Endothelial cell (in vitro differentiated cells): ENCODE results near the gene GRIP2. TPM values are rescaled to one million over a fixed set of nuclear protein-coding genes. Genes with fewer than 3 reads are reported as not detected.

Source experiments
- DNase-seq: peaks from one replicate; pipeline ENCODE4 v3.0.0; 2021; ENCODE audit warnings: low spot score
- H3K27ac Mint-ChIP-seq: one replicate; pipeline ENCODE4 v1.8.0; 2021; ENCODE audit warnings: mixed read lengths, inconsistent platforms; ENCODE audit not compliant: unreplicated experiment
- H3K27me3 Mint-ChIP-seq: one replicate; pipeline ENCODE4 v1.8.0; 2021; ENCODE audit warnings: mild to moderate bottlenecking, moderate library complexity, mixed read lengths, inconsistent platforms; ENCODE audit not compliant: unreplicated experiment
- H3K36me3 Mint-ChIP-seq: one replicate; pipeline ENCODE4 v1.8.0; 2021; ENCODE audit warnings: mild to moderate bottlenecking, low read depth, mixed read lengths, inconsistent platforms; ENCODE audit not compliant: unreplicated experiment
- H3K4me1 Mint-ChIP-seq: one replicate; pipeline ENCODE4 v1.8.0; 2021; ENCODE audit warnings: mild to moderate bottlenecking, mixed read lengths, inconsistent platforms; ENCODE audit not compliant: unreplicated experiment
- H3K4me3 Mint-ChIP-seq: one replicate; pipeline ENCODE4 v1.8.0; 2021; ENCODE audit warnings: mild to moderate bottlenecking, mixed read lengths, inconsistent platforms; ENCODE audit not compliant: unreplicated experiment
- H3K9me3 Mint-ChIP-seq: one replicate; pipeline ENCODE4 v1.8.0; 2021; ENCODE audit warnings: mixed read lengths, inconsistent platforms; ENCODE audit not compliant: unreplicated experiment
- total RNA-seq: library from RNA; stranded (reverse); fragmentation: NEBNext Ultra II Directional; extraction: Animal tissue kit (Norgen Biotek cat#: 25700); gene quantifications from one replicate; pipeline ENCODE4 v1.2.1, GENCODE V29; 2021; ENCODE audit not compliant: unreplicated experiment
- TF ChIP-seq, protein P1 (sequence below): fragments of 200-600 bp; sonication (generic); IDR thresholded peaks from one replicate; pipeline ENCODE4 v1.5.0; 2021; ENCODE audit warnings: antibody characterized with exemption; ENCODE audit not compliant: unreplicated experiment

GRIP2 gene
- total RNA-seq, 1 donor from 2014 or later = 6.6 TPM

DNA sequence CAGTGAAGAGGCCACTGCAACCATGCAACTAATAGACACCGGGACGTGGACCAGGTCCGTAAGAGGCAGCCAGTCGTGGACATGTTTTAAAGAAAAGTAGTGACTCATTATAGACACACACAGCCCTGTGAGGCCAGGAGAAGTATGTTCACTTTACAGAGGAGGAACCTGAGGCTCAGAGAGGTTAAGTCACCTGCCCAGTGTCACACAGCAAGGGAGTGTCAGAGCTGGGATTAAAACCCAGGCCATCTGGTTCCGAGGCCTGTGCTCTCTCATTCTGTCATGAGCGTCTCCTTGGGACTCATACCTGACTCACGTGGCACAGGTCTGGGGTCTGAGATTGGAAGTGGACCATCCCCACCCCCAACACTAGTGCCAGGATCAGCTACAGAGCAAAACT, 28.1 kb upstream of the GRIP2 start:
- Mint-ChIP-seq H3K36me3 (peaks cover 5% of the 10 kb centered on the region), H3K27me3 (peaks cover 9% of the 10 kb centered on the region), H3K9me3 (no peaks in the 10 kb centered on the region), H3K4me3 (no peak overlapping the region), H3K4me1 (no peaks in the 10 kb centered on the region), H3K27ac (no peak overlapping the region)
- no peak for DNase-seq
- TF ChIP-seq, protein P1, sequence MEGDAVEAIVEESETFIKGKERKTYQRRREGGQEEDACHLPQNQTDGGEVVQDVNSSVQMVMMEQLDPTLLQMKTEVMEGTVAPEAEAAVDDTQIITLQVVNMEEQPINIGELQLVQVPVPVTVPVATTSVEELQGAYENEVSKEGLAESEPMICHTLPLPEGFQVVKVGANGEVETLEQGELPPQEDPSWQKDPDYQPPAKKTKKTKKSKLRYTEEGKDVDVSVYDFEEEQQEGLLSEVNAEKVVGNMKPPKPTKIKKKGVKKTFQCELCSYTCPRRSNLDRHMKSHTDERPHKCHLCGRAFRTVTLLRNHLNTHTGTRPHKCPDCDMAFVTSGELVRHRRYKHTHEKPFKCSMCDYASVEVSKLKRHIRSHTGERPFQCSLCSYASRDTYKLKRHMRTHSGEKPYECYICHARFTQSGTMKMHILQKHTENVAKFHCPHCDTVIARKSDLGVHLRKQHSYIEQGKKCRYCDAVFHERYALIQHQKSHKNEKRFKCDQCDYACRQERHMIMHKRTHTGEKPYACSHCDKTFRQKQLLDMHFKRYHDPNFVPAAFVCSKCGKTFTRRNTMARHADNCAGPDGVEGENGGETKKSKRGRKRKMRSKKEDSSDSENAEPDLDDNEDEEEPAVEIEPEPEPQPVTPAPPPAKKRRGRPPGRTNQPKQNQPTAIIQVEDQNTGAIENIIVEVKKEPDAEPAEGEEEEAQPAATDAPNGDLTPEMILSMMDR = no peak

DNA sequence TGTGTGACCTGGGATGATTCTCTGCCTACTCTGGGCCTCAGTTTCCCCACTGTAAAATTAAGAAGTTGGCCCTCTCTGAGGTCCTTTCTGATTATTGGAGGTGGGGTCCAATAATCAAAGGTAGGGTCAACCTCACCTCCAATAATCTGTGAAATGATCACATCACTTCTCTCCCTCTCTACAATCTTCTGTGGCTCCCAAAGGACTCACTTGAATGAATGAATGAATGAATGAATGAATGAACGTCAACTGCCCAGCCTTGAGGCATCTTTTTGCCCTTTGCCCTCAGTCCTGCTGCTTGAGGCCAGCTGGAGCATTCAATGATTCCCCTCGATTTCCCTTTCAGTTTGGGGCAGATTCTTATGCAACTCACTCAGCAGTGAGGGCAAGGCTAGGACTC, 26.7 kb upstream of the GRIP2 start:
- TF ChIP-seq, protein P1 = no peak
- H3K27ac Mint-ChIP-seq = peak overlapping the region; percentile 21
- H3K36me3 Mint-ChIP-seq = no peaks in the 10 kb centered on the region
- no peak overlapping the region for H3K4me3 Mint-ChIP-seq
- H3K9me3 Mint-ChIP-seq = no peaks in the 10 kb centered on the region
- no peaks in the 10 kb centered on the region for H3K4me1 Mint-ChIP-seq
- no peak for DNase-seq
- H3K27me3 Mint-ChIP-seq = peaks cover 9% of the 10 kb centered on the region

DNA sequence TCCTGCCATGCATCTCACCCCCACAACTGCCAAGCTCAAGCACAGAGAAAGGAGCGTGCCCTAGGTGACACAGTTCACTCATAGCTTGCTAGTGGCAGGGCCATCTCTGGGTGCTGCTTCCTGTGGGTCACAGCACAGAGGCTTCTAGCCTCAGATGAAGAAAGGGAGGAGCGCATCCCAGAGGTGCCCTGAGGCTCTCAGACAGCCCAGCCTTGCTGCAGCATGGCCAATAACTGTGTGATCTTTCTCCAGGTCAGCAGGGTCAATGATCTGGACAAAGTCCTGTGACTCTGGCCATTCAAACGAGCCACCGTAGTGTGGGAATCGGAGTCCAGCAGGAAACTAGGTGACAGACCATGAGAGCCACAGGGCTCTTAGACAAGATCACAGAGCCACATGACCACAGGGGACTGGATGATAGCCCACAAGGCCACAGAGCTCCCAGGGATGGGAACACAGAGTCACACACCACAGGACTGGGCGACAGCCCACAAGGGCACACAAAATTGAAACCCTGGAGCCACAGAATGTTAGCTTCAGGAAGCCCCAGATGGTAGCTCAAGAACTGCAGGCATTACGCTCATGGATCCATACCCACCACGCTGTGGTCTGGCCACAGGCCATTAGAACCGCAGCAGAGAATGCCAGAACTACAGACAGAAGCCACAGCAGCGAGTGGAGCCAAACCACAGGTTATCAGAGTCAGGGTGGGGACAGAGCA, 25.9 kb upstream of the GRIP2 start:
- H3K36me3 Mint-ChIP-seq = no peaks in the 10 kb centered on the region
- H3K4me1 Mint-ChIP-seq = no peaks in the 10 kb centered on the region
- H3K9me3 Mint-ChIP-seq = no peaks in the 10 kb centered on the region
- no peak overlapping the region for H3K4me3 Mint-ChIP-seq
- TF ChIP-seq, protein P1 = no peak
- DNase-seq = no peak
- H3K27me3 Mint-ChIP-seq = peaks cover 9% of the 10 kb centered on the region
- H3K27ac Mint-ChIP-seq = no peak overlapping the region

DNA sequence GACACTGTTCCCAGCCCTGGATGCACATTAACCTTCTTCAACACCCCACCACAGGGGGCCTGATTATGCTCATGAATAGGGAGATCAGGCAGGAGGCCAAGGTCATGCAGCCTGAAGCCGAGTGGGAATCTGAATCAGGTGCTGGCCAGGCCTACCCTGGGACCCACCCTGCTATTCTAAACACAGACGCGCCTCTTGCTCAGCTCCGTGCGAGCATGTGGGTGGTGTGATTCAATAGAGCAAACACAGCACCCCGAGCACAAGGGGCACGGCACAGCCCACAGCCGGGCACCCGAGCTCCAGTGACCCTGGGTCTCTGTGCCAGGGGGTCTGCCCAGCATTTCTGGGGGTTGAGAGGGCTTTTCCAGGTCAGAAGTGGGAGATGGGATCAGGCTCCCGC, 24.6 kb upstream of the GRIP2 start:
- no peaks in the 10 kb centered on the region for H3K9me3 Mint-ChIP-seq
- H3K27ac Mint-ChIP-seq = no peak overlapping the region
- DNase-seq = no peak
- H3K4me3 Mint-ChIP-seq = no peak overlapping the region
- no peaks in the 10 kb centered on the region for H3K36me3 Mint-ChIP-seq
- peaks cover 9% of the 10 kb centered on the region for H3K27me3 Mint-ChIP-seq
- no peaks in the 10 kb centered on the region for H3K4me1 Mint-ChIP-seq
- TF ChIP-seq, protein P1 = no peak

DNA sequence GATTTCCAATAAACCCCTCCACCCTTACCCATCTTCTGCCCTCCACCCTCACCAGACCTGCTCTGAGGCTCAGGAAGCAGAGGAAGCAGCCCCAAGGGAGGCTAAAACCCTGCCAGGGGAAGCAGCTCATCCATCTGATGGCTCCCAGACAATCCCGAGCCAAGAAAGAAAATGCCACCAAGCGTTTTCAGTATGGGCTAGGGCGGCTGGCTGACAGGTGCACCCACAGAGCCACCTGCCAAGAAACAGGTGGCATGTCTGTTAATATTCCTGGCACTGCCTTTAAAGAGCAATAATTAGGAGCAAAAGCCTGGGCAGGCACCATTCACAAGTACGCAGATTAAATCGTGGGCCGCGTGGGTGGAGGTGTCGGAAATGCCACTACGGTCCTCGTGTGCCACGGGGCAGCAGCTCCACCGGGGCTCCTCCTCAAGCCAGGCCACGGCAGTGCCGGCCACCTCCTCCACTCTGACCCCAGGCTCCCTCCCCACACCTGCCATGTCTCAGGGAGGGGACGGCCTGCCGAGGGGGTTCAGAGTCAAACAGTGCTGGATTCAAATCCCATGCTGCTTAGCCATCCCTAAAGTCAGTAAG, 23.9 kb upstream of the GRIP2 start:
- Mint-ChIP-seq H3K27ac (no peak overlapping the region), H3K4me3 (no peak overlapping the region), H3K4me1 (no peaks in the 10 kb centered on the region), H3K27me3 (peaks cover 9% of the 10 kb centered on the region), H3K36me3 (no peaks in the 10 kb centered on the region), H3K9me3 (no peaks in the 10 kb centered on the region)
- no peak for DNase-seq
- TF ChIP-seq, protein P1 = no peak
